Hypothalamus (tissue), 51 donors: Measurements from ENCODE around the gene EXOC3L1.
A peak's percentile ranks its signal among the peaks of the same experiment; 100 is the strongest.

Experiments used
- DNase-seq, 51 donors: peaks; one replicate each; lab custom pipeline; 2025; lab: John Stamatoyannopoulos, UW

EXOC3L1 gene, protein sequence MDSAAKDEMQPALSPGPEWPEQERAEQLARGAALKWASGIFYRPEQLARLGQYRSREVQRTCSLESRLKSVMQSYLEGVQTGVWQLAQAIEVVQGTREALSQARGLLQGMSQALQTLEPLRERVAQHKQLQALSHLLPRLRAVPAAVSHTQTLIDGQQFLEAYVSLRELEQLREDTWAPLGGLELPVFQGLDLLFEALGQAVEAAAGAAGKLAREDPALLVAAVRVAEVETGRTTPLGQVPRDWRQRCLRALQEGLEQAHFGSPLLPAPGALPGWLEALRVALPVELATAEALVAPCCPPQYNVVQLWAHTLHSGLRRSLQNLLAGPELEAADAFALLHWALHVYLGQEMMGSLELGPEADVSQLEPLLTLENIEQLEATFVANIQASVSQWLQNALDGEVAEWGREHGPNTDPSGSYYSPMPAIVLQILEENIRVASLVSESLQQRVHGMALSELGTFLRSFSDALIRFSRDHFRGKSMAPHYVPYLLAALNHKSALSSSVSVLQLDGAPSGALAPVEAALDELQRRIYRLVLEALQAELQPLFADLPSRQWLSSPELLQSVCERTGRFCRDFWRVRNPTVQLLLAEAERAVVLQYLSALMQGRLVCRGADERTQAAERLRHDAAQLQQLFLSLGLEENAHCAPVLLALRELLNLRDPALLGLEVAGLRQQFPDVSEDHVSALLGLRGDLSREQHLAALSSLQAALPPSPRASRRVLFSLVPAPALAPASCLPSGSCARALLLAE

DNA sequence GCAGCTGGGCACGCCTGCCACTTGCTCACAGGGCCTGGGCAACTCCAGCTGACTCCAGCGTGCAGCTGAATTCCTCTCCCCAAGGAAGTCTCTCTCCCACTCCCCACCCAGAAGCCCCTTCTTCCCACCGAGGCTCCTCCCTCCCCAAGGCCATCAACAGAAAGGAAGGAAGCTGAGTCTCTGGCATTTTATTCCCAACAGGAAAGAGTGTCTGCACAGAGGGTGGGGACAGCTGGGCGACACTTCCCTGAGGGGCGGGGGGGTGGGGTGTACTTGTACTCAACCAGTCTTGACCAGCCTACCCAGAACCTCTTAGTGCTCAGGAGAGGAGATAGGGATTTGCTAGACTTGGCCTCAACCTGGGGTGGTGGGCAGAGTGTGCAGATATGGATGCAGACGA lies at the start of gene EXOC3L1:
EXOC3L1 (minus strand) TSS at position 96 of the 400 bp plus-strand sequence. CDS start 460 bp downstream, outside the sequence.
- no peak for DNase-seq

DNA sequence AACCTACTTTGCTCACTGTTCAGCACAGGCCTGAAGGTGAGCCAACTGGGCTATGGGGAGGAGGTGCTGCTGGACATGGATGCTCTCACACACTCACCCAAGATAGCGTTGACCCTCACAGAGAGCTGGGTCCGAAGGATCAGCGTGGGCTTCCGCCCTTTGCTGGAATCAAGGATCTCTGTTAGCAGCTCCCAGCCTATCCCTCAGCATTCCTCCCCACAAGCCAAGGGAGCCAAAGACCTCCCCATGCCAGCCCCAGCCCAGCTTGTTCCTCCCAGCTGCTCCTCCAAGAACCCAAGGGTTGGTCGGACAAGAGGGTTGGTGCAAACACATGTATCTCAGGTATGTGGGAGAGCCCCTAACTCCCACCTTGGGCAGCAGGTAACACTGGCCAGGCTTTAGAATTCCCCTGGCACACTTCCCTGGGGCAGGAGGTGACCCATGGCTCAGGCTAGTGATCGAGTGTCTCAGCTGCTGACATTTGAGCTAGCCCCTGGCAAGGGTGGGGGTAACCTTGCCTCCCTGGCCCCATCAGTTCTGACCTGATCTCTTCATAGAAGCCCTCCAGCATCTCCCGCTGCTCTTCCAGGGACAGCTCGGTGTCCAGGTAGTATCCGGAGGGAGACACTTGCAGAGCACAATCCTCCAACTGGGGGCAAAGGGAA lies 49.0 kb upstream of the EXOC3L1 start:
- no peak for DNase-seq

DNA sequence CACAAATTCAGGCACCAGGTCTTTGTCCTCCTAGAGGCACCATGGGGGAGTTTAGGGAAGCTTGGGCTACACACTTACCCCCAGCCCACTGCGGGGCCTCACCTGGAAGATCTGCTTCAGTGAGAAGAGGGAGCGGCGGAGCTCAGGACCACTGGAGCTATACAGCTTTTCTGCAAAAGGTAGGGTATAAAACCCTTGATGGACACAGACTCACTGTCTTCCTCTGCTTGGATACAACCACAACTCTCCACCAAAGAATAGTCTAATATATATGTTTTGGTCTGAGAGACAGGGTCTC lies 48.3 kb upstream of the EXOC3L1 start:
- DNase-seq: no peak

DNA sequence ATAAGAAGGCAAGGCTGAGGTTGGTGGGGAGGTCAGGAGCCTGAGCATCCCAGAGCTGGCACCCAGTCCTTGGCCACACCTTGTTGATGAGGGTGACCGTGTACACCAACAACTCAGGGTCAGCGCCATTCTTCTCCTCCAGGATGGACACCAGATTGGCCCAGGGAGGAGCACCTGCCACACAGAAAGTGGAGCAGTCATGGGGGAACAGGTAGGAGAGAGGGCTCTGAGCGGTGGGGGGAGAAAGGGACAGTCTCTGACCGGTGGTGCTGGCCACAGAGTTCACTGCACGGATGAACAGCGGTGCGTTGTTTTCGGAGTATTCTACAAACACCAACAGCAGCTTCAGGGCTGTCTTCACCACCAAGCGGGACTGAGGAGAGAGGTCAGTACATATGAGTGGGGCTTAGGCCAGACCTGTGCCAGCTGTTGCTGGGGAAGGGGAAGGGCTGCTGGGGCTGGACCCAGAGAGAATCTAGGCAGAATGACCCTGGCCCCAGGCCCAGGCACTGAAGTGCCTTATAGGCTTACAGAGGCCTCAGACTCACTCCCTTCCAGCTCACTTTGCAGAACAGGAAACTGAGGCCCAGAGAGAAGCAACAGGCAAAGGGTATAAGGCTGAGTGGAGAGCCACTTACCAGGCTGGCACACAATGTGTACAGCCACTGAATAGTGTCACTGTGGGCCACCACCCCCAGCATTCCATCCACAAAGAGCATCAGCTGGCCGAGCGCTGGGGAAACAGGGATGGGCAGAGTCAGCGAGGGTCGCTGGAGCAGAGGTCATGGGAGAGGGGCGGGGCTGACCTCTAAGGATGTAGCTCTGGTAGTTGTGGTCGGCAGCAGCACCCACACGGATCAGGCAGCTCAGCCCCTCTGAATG lies 47.7 kb upstream of the EXOC3L1 start:
- DNase-seq: no peak

DNA sequence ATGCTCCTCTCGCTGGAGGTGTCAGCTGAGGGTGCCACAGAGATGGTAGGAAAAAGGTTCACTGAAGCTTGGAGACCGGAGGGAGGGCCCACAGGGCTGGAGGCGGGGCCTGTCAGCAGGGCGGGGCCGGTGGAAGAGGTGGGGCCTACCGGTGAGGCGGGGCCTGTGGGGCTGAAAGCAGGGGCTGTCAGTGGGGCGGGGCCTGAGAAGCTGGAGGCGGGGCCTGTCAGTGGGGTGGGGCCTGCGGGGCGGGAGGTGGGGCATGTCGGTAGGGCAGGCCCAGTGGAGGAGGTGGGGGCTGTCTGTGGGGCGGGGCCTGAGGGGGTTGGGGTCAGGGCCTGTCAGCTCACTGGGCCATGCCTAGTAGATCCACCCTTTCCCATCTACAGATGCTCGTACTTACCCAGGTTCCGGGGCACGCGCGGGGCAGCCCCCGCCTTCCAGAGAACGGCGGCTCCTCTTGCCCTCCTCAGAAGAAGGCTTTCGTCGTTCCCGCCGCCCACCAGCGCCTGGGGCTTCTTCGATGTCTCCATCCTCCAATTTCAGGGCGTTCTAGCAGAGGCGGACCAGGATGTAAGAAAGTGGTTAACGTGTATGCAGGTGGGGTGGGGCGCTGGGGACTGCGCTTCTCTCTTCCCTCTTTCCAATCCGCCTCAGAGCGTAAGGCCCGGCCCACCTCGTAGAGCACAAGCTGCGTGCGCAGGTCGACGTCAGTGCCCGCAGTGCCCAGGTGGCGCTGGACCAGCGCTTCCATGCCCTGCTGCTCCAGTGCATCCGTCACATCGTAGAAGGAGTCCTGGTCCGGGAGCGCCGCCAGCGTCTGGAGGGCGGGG lies 46.8 kb upstream of the EXOC3L1 start:
- DNase-seq: peak in 15 of 51 donors; percentile 7 to 66 (median 27)

DNA sequence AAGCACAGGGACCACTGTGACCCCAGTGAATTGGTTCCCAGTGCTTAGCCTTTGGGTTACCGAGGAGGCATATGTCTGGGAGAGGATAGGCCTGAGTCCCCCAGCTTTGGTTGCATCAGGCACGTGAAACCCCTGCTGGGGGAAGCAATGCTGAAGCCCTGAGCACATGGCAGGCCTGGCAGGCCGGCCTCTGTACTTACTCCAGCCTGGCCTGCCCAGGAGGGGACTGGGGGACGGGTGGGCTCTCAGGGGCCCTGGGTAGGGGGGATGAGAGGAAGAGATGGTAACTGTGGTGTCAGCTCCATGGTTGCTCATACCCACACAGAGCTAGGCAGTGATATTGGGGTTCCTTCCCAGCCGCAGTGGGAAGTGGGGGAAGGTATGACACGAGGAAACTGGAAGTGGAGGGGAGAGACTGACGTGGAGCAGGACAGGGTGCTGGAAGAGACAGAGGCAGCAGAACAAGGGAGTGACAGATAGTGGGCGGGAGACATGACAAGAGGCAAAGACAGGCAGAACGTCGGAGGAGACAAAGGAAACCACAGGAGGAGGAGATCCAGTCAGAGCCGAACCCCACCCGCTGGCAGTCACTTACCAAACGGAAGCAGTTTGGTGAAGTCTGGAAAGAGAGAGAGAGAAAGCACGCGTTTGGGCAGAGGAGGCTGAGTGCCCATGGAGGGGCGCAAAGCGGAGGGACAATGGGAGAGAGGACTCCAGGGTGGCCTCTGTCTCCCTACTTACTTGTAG lies 46.1 kb upstream of the EXOC3L1 start:
- peak in 2 of 51 donors; percentile 21 to 59 for DNase-seq

DNA sequence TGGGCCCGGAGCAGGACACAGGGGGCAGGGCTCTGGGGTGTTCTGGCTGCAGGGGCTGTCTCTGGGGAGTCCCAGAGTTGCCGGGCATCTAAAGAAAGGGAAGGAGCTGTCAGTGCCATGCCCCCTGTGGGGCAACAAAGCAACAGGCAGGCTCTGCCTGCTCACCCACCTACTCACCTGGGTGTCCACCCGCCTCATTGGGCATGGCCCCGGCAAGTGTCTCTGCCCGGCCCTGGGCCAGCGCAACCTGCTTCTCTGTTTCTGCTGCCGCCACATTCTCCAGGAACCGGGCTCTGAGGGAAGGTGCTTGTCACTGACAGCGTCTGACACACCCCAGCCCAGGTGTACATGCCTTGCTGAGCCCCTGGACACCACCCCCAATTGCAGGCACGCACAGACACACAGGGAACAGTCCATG lies 44.3 kb upstream of the EXOC3L1 start:
- no peak for DNase-seq

DNA sequence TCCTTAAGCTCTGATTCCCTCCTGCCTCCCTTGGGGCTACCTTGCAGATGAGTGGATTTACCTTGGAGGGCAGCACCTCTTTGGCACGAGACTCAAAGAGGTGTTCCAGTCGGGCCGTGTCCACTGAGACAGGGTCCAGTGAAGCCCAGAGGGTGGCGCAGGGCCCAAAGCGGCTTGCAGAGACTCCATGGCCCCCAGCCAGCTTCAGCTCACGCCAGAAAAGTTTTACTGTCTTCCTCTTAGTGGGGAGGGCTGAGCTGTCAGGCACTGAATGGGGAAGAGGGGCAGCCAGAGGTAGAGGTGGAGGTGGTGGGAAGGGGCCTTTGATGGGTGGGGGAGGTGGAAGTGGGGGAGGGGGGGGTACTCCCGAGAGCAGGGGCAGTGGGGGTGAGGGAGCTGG lies 43.7 kb upstream of the EXOC3L1 start:
- DNase-seq: no peak

DNA sequence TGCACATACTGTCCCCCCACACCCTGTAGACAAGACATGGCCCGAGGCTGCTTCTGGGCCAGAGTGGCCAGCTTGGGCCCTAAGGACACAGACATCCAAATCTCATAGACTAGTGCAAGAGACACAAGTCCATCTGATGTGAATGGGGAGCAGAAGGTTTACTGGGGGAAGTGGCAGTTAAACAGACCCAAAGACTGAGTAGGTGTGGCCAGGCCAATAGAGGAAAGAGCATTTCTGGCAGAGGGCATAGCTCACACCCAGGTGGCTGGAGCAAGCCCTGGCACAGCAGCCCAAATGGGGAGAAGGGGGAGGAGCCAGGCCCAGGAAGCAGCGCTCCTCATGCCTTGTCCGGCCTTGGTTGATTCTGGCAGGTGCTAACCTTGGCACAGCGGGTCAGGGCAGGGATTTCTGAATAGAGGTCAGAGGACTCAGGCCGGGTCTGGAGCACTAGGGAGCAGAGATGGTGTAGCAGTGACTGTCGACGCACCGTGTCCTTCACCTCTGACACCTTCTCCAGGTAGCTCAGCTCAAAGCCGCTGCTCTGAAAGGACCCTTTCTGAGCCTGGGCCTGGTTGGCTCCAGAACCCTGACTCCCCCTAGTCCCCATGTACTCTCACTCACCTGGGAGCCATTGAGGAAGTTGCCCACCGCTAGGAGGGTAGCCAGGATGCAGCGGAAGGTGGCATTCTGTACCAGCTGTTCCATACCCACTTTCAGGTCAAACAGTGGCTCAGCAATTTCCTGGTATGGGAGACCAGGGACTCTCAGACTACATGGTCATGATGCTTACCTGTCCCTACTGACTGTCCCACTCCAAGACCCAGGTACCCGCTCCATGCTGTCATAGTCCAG lies 41.1 kb upstream of the EXOC3L1 start:
- DNase-seq: no peak

DNA sequence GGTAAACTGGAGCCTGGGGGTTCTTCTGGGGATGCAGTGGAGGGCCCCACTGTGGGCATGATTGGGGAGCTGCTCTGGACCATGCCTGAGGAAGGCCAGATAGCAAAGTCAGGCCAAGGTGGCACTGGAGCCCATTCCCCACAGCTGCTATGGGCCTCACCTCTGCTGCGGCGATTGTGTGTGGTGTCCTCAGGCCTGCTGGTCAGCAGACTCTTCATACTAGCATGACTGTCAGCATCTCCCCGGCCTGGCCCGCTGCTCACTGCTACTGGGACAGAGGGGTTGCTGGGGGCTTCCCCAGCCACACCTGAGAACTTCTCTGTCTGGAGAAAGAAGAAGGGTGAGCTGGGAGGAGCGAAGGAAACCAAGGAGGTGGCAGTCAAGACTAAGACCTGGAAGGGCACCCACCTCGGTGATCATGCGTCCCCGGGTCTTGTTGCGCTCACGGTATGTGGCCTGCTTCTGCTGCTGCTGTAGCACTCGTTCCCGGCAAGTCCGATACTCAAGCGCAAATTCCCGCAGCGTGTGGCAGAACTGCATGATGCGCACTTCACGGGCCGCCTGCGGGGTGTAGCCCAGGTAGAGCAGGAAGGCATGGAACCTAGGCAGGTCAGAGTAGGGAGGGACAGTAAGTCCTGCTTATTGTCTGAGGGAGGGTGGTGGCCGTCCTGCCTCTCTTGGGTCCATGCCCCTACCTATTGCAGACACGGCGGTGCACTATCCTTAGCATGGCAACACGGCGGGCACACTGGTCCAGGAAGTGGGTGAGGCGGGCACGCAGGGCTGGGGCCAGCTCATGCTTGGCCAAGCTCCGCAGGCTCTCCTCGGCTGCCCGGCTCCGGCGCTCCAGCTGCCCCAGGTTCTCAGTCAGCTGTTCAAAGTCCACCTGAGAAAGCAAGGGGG lies 40.2 kb upstream of the EXOC3L1 start:
- no peak for DNase-seq

DNA sequence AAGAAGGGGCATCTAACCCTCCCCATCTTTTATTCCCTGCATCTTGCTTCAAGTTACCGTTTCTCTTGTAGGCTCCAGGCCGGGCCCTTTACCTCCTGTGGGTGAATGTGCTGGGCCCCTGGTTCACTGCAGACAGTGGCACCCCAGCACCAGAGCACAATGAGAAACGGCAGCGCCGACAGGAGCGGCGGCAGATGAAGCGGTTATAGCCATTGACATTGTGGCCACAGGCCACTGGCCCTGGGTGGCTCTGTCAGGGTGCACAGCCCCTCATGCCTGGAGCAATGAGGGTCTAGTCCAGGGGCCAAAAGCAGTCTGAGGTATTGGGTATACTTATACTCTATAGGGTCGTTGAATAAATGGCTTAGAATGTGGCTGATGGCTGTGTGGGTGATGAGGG lies 39.0 kb upstream of the EXOC3L1 start:
- no peak for DNase-seq

DNA sequence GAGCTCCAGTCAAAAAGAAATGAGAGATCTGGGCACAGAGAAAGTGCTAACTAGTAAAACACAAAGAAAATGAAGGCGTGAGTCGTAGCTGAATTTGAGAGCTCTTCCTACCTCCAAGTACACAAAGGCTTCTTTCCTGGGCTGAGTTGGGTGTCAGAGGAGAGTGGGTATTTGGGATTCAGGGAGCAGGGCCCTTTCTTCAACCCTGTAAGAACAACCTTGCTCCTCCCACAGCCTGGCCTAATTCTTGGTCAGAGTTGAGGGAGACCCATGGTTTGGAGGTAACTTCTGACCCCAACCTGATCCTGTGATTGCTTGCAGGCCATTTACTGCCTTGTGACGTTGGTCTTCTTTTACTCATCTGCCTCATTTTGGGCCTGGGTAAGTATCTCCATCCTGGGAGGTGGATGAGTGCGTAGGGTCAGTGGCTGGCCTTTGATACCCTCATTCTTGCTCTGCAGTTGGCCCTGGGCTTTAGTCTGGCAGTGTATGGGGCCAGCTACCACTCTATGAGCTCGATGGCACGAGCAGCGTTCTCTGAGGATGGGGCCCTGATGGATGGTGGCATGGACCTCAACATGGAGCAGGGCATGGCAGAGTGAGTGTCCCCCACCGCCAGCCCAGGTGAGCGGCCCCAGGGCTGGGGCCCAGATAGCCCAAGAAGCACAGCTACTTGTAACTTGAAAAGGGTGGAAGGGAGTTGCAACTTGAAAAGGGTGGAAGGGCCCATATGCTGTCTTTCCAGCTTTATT lies 38.3 kb upstream of the EXOC3L1 start:
- no peak for DNase-seq

DNA sequence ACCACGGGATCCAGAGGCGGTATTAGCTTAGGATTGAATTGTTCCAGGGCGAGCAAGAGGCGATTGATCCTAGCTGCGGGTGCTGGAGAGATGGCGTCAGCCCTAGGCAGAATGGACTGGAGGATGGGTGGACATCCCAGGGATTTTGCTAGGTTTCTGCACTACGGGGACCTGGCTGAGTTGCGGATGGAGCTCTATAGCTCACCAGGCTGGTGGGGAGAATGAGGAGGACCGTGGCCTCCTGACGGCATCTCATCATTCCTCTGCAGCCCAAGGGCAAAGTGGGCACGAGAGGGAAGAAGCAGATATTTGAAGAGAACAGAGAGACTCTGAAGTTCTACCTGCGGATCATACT lies 37.6 kb upstream of the EXOC3L1 start:
- no peak for DNase-seq

DNA sequence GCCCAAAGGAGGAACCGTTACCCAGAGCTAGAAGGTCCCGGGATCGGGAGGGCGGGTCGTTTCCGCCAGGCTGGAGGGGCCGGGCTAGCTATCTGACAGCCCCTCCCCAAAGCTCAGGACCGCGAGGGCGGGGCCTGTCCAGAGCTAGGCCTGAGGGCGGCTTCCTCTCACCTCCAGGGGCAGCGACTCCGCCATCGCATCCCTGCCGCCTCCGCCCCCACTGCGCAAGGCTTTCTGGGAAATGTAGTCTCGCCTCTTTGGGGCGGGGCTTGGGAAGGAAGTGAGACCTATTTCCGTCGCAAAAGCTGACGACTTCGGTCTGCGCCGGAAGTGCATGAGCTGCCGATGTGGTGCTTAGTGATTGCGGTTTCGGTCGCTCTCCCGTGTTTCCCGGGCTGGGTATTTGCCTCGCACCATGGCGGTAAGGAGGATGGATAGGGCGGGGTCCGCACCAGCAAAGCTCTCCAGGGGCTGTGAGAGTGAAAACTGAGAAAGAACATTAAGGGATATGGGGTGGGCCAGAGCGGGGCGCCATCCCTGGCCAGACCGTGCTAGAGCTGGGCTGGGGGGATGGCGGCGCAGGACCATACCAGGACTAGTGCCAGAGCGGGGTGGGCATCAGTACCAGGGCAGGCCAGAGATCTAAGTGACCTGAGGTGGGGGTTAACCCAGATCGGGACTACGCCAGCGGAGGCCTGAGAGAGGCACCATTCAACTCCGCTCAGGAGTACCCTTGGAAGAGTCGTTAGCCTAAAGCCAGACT lies 37.0 kb upstream of the EXOC3L1 start, which contains the start of gene TMEM208:
TMEM208 (plus strand) TSS at position 327 of the 763 bp plus-strand sequence; CDS start at position 416, 89 bp downstream.
- DNase-seq: peak; percentile 72 to 98 (median 92)

DNA sequence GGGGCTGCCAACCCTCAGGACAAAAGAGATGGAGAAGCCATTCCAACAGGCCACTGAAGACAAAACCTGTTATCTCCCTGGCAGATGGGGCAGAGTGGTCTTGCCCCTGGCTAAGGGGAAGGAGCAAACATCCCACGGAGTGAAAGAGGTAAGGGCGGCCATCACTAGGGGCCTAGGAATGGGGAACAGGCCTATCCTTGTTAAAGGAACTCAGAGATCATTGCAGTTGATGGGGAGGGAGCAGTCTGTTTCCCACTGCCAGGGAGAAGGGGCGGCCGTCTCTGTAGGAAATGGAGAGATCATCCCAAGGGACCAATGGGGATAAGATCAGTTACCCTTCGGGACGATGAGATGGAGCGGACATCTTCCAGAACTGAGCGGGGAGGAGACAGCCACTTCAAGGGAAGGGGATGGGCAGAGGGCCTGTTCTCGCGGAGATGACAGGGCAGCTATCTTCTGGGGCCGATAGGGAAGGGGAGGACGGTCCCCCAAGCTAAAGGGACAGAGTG lies 36.4 kb upstream of the EXOC3L1 start:
- DNase-seq: no peak
